IPS DF 6.9 (cell line): ENCODE data around the gene GRIN2A.

Experiments used
- DNase-seq: peaks from one replicate; pipeline ENCODE4 v3.0.0-alpha.2; 2013; ENCODE audit warnings: low read depth, low spot score
- H3K27ac ChIP-seq: one replicate; pipeline ENCODE4 v1.5.1; 2013; ENCODE audit warnings: low read length, control low read depth
- H3K27me3 ChIP-seq: 2 replicates; pipeline ENCODE4 v1.6.1; 2013; ENCODE audit warnings: mild to moderate bottlenecking, low read length; ENCODE audit not compliant: control insufficient read depth, insufficient read depth
- H3K36me3 ChIP-seq: 2 replicates; pipeline ENCODE4 v1.6.1; 2013; ENCODE audit warnings: low read length; ENCODE audit not compliant: control insufficient read depth, insufficient read depth
- H3K4me1 ChIP-seq: 2 replicates; pipeline ENCODE4 v1.6.1; 2013; ENCODE audit warnings: low read length; ENCODE audit not compliant: control insufficient read depth, insufficient read depth
- H3K4me3 ChIP-seq: 2 replicates; pipeline ENCODE4 v1.5.1; 2013; ENCODE audit warnings: mild to moderate bottlenecking, low read length
- H3K9me3 ChIP-seq: 2 replicates; pipeline ENCODE4 v1.6.1; 2013; ENCODE audit warnings: low read length, inconsistent platforms; ENCODE audit not compliant: control insufficient read depth, insufficient read depth
- WGBS: extraction: QIAGEN DNeasy Blood & Tissue Kit; methylation state at CpG from one replicate; pipeline ENCODE4 v1.1.7; 2013; ENCODE audit warnings: mixed read lengths, missing lambda C conversion rate; ENCODE audit not compliant: insufficient read length, insufficient coverage; 5-methylcytosine and 5-hydroxymethylcytosine counted together

Gene GRIN2A

GRCh38 chr16:10077861-10078260 is 104.4 kb downstream of the GRIN2A start:
- H3K36me3 ChIP-seq, result no peaks in the 10 kb centered on the region
- H3K4me3 ChIP-seq, result no peak overlapping the region
- H3K27me3 ChIP-seq, result no peaks in the 10 kb centered on the region
- no peak for DNase-seq
- no peak overlapping the region for H3K27ac ChIP-seq
- WGBS, result no CpG with 5 or more reads among the region's 6 CpGs
- H3K4me1 ChIP-seq, result peaks cover 2% of the 10 kb centered on the region; the same call in 1 of the 2 replicates
- no peaks in the 10 kb centered on the region for H3K9me3 ChIP-seq

GRCh38 chr16:10076037-10076436 is 106.2 kb downstream of the GRIN2A start:
- H3K27me3 ChIP-seq, result no peaks in the 10 kb centered on the region
- DNase-seq, result no peak
- H3K36me3 ChIP-seq, result no peaks in the 10 kb centered on the region
- no peak overlapping the region for H3K4me3 ChIP-seq
- H3K27ac ChIP-seq, result no peak overlapping the region
- no CpG with 5 or more reads among the region's 5 CpGs for WGBS
- no peaks in the 10 kb centered on the region for H3K9me3 ChIP-seq
- H3K4me1 ChIP-seq, result peaks cover 2% of the 10 kb centered on the region; the same call in 1 of the 2 replicates

GRCh38 chr16:10070591-10070990 is 111.6 kb downstream of the GRIN2A start:
- H3K27me3 ChIP-seq, result no peaks in the 10 kb centered on the region
- H3K4me1 ChIP-seq, result no peaks in the 10 kb centered on the region
- DNase-seq, result no peak
- no peaks in the 10 kb centered on the region for H3K9me3 ChIP-seq
- H3K27ac ChIP-seq, result no peak overlapping the region
- no peak overlapping the region for H3K4me3 ChIP-seq
- WGBS, result no CpG with 5 or more reads among the region's 4 CpGs
- no peaks in the 10 kb centered on the region for H3K36me3 ChIP-seq

GRCh38 chr16:10069374-10069773 is 112.9 kb downstream of the GRIN2A start:
- no peaks in the 10 kb centered on the region for H3K36me3 ChIP-seq
- no peaks in the 10 kb centered on the region for H3K27me3 ChIP-seq
- WGBS, result no CpG with 5 or more reads among the region's 3 CpGs
- no peak for DNase-seq
- no peaks in the 10 kb centered on the region for H3K9me3 ChIP-seq
- no peak overlapping the region for H3K4me3 ChIP-seq
- H3K27ac ChIP-seq, result no peak overlapping the region
- no peaks in the 10 kb centered on the region for H3K4me1 ChIP-seq

GRCh38 chr16:10067835-10068234 is 114.4 kb downstream of the GRIN2A start:
- H3K9me3 ChIP-seq, result no peaks in the 10 kb centered on the region
- no peak for DNase-seq
- no peaks in the 10 kb centered on the region for H3K4me1 ChIP-seq
- H3K27ac ChIP-seq, result no peak overlapping the region
- WGBS, result no CpG with 5 or more reads among the region's 2 CpGs
- no peak overlapping the region for H3K4me3 ChIP-seq
- H3K36me3 ChIP-seq, result no peaks in the 10 kb centered on the region
- no peaks in the 10 kb centered on the region for H3K27me3 ChIP-seq

- WGBS, result no CpG with 5 or more reads among the region's 4 CpGs
- DNase-seq, result no peak
- Histone ChIP-seq H3K4me3 (no peak overlapping the region), H3K27ac (no peak overlapping the region), H3K4me1 (no peaks in the 10 kb centered on the region), H3K36me3 (no peaks in the 10 kb centered on the region), H3K27me3 (no peaks in the 10 kb centered on the region), H3K9me3 (no peaks in the 10 kb centered on the region)
These were observed 114.8 kb downstream of the GRIN2A start for GRCh38 chr16:10067406-10067805.

- Histone ChIP-seq H3K4me1 (no peaks in the 10 kb centered on the region), H3K4me3 (no peak overlapping the region), H3K9me3 (no peaks in the 10 kb centered on the region), H3K27ac (no peak overlapping the region), H3K36me3 (no peaks in the 10 kb centered on the region), H3K27me3 (no peaks in the 10 kb centered on the region)
- no peak for DNase-seq
- no CpG with 5 or more reads among the region's 4 CpGs for WGBS
These were observed 117.2 kb downstream of the GRIN2A start for GRCh38 chr16:10065019-10065418.

GRCh38 chr16:10048850-10049249 is 133.4 kb downstream of the GRIN2A start:
- WGBS, result no CpG with 5 or more reads among the region's 4 CpGs
- no peaks in the 10 kb centered on the region for H3K4me1 ChIP-seq
- H3K36me3 ChIP-seq, result no peaks in the 10 kb centered on the region
- H3K27ac ChIP-seq, result no peak overlapping the region
- H3K27me3 ChIP-seq, result no peaks in the 10 kb centered on the region
- H3K4me3 ChIP-seq, result no peak overlapping the region
- H3K9me3 ChIP-seq, result no peaks in the 10 kb centered on the region
- DNase-seq, result no peak

GRCh38 chr16:10045947-10046346 is 136.3 kb downstream of the GRIN2A start:
- Histone ChIP-seq H3K36me3 (no peaks in the 10 kb centered on the region), H3K9me3 (no peaks in the 10 kb centered on the region), H3K4me1 (no peaks in the 10 kb centered on the region), H3K4me3 (no peak overlapping the region), H3K27me3 (no peaks in the 10 kb centered on the region), H3K27ac (no peak overlapping the region)
- WGBS, result no CpG with 5 or more reads among the region's 4 CpGs
- no peak for DNase-seq

- Histone ChIP-seq H3K36me3 (no peaks in the 10 kb centered on the region), H3K27me3 (no peaks in the 10 kb centered on the region)
- WGBS, result no CpG with 5 or more reads among the region's 5 CpGs
These were observed 136.9 kb downstream of the GRIN2A start for GRCh38 chr16:10045291-10045775.

More at GRCh38 chr16:10045291-10045775, 136.9 kb downstream of the GRIN2A start:
- no peaks in the 10 kb centered on the region for H3K9me3 ChIP-seq
- no peak for DNase-seq
- H3K4me1 ChIP-seq, result no peaks in the 10 kb centered on the region
- H3K4me3 ChIP-seq, result no peak overlapping the region
- H3K27ac ChIP-seq, result no peak overlapping the region
